ENCODE measurements around the gene SHANK1. TPM values are rescaled to one million over a fixed set of nuclear protein-coding genes. Genes with fewer than 3 reads are reported as not detected.

The SHANK1 gene
- polyA plus RNA-seq, 3 donors = not detected

DNA sequence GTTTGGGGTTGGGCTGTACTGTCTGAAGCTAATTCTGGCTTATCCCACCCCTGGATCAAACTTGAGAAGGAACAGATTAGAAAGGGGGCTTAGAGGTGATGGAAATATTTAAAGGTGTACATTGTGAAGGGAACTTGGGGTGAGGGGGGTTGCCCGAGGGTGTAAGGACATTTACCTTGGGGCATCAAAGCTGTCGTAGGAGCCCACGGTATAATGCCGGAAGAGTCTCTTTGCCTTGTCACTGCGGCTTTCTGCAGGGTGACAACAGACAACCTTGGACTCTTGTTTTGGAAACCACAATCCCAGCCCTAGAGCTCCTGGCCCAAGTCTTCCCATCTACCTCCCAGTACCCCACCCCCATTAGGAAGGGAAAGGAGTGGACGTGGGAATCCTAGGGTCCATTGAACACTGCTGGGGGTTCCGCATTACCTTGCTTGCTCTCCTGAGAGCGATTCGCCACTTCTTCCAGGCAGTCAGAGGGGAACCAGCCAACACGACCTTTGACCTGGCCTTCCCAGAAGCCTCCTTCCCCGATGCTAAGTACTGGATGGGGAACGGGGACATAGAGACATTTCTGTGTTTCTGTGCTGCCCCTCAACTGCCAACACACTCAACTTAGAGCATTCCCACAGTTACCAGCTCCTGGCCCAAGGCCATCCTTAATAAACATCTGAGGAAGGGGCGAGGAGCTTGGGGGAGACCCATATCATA is 22.0 kb downstream of the SHANK1 start:
- H4K20me1 ChIP-seq (ENCODE audit: insufficient read depth, low read length) = no peaks in the 10 kb centered on the region
- Mint-ChIP-seq H3K27ac (no peak overlapping the region), H3K27me3 (ENCODE audit: low read depth in 3 of 3) (peaks cover 46 to 63% (median 49%) of the 10 kb centered on the region in 3 donors), H3K36me3 (peaks cover 0 to 2% of the 10 kb centered on the region in 2 donors), H3K4me3 (no peak overlapping the region), H3K4me1 (no peaks in the 10 kb centered on the region), H3K9me3 (peaks cover 0 to 10% (median 2%) of the 10 kb centered on the region in 7 donors)
- H3K27ac ChIP-seq (ENCODE audit: low read depth in 1 of 2, low read length in 2 of 2) = no peak overlapping the region
- peaks cover 0 to 11% of the 10 kb centered on the region in 2 donors for H3K9me3 ChIP-seq (replicated peaks in 1 of 2; ENCODE audit: control insufficient read depth in 1 of 2, insufficient read depth in 1 of 2, low read length in 2 of 2)
- no peaks in the 10 kb centered on the region for H3K4me1 ChIP-seq (ENCODE audit: control insufficient read depth in 1 of 2, insufficient read depth in 2 of 2, low read length in 2 of 2)
- no peak overlapping the region for H3K4me2 ChIP-seq (replicated peaks; ENCODE audit: extremely low read depth, low read length, poor library complexity, severe bottlenecking)
- no peaks in the 10 kb centered on the region for H3K36me3 ChIP-seq (replicated peaks in 1 of 2; ENCODE audit: control insufficient read depth in 1 of 2, insufficient read depth in 2 of 2, low read length in 2 of 2)
- H3K4me3 ChIP-seq (replicated peaks in 1 of 3; ENCODE audit: low read depth in 2 of 3, low read length in 3 of 3) = no peak overlapping the region
- DNase-seq = no peak
- H2AFZ ChIP-seq (ENCODE audit: insufficient read depth, low read depth, low read length, poor library complexity, severe bottlenecking) = no peak overlapping the region
- TF ChIP-seq, protein P1, sequence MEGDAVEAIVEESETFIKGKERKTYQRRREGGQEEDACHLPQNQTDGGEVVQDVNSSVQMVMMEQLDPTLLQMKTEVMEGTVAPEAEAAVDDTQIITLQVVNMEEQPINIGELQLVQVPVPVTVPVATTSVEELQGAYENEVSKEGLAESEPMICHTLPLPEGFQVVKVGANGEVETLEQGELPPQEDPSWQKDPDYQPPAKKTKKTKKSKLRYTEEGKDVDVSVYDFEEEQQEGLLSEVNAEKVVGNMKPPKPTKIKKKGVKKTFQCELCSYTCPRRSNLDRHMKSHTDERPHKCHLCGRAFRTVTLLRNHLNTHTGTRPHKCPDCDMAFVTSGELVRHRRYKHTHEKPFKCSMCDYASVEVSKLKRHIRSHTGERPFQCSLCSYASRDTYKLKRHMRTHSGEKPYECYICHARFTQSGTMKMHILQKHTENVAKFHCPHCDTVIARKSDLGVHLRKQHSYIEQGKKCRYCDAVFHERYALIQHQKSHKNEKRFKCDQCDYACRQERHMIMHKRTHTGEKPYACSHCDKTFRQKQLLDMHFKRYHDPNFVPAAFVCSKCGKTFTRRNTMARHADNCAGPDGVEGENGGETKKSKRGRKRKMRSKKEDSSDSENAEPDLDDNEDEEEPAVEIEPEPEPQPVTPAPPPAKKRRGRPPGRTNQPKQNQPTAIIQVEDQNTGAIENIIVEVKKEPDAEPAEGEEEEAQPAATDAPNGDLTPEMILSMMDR (IDR thresholded peaks at IDR 0.05) = no peak
- intact Hi-C loops (cut with micrococcal nuclease) = no loop called here
- no peaks in the 10 kb centered on the region for H3K79me2 ChIP-seq (ENCODE audit: insufficient read depth, low read length)
- no peak overlapping the region for H3K9ac ChIP-seq (ENCODE audit: insufficient read depth, low read length, poor library complexity, severe bottlenecking)
- peaks cover 14 to 33% of the 10 kb centered on the region in 2 donors for H3K27me3 ChIP-seq (ENCODE audit: control insufficient read depth in 2 of 2, insufficient read depth in 2 of 2, low read length in 2 of 2)
- WGBS (ENCODE audit: insufficient coverage) = 80% methylated on average over 8 of the region's 13 CpGs

DNA sequence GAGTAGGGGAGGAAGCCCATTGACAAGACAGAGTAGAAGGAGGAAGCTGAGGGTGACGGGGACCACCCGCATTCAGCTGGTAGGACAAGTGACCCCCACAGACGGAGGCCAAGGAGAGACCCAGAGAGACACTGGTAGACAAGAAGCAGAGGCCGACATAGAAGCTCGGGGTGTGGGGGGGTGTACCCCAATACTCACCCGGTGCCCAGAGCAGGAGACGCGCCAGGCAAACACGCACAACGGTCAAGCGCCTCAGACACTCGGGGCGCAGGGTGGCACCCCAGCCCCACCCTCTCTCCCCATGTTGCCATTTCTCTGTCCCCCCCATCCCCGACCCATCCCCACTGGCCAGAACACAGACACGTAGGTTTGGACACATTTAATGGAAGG is 23.5 kb downstream of the SHANK1 start:
- H3K4me1 Mint-ChIP-seq = no peaks in the 10 kb centered on the region
- no peak overlapping the region for H3K9ac ChIP-seq (ENCODE audit: insufficient read depth, low read length, poor library complexity, severe bottlenecking)
- H3K36me3 ChIP-seq (replicated peaks in 1 of 2; ENCODE audit: control insufficient read depth in 1 of 2, insufficient read depth in 2 of 2, low read length in 2 of 2) = no peaks in the 10 kb centered on the region
- H3K4me1 ChIP-seq (ENCODE audit: control insufficient read depth in 1 of 2, insufficient read depth in 2 of 2, low read length in 2 of 2) = no peaks in the 10 kb centered on the region
- no peak for DNase-seq
- WGBS (ENCODE audit: insufficient coverage) = 59% methylated on average over 10 of the region's 15 CpGs
- intact Hi-C loops (cut with micrococcal nuclease) = no loop called here
- peak overlapping the region in 1 of 2 donors; percentile 71 for H3K4me3 Mint-ChIP-seq
- peaks cover 0 to 2% of the 10 kb centered on the region in 2 donors for H3K36me3 Mint-ChIP-seq
- peaks cover 0 to 10% (median 2%) of the 10 kb centered on the region in 7 donors for H3K9me3 Mint-ChIP-seq
- H3K27me3 ChIP-seq (ENCODE audit: control insufficient read depth in 2 of 2, insufficient read depth in 2 of 2, low read length in 2 of 2) = peaks cover 14 to 33% of the 10 kb centered on the region in 2 donors
- H3K4me2 ChIP-seq (replicated peaks; ENCODE audit: extremely low read depth, low read length, poor library complexity, severe bottlenecking) = no peak overlapping the region
- H3K9me3 ChIP-seq (replicated peaks in 1 of 2; ENCODE audit: control insufficient read depth in 1 of 2, insufficient read depth in 1 of 2, low read length in 2 of 2) = peaks cover 0 to 11% of the 10 kb centered on the region in 2 donors
- H3K4me3 ChIP-seq (replicated peaks in 1 of 3; ENCODE audit: low read depth in 2 of 3, low read length in 3 of 3) = no peak overlapping the region
- TF ChIP-seq, protein P1 (IDR thresholded peaks at IDR 0.05) = no peak
- H3K27ac ChIP-seq (ENCODE audit: low read depth in 1 of 2, low read length in 2 of 2) = no peak overlapping the region
- H2AFZ ChIP-seq (ENCODE audit: insufficient read depth, low read depth, low read length, poor library complexity, severe bottlenecking) = no peak overlapping the region
- no peaks in the 10 kb centered on the region for H4K20me1 ChIP-seq (ENCODE audit: insufficient read depth, low read length)
- no peak overlapping the region for H3K27ac Mint-ChIP-seq
- H3K27me3 Mint-ChIP-seq (ENCODE audit: low read depth in 3 of 3) = peaks cover 48 to 66% (median 51%) of the 10 kb centered on the region in 3 donors
- H3K79me2 ChIP-seq (ENCODE audit: insufficient read depth, low read length) = no peaks in the 10 kb centered on the region
